GM21619 (cell line): ENCODE results near the gene DEFB132.

Experiments used
- ATAC-seq: cut with Tn5 transposase; IDR thresholded peaks from one replicate; pipeline ENCODE4 v1.9.1; 2021; ENCODE audit not compliant: unreplicated experiment

DEFB132 gene

GRCh38 chr20:297098-297924 is 39.8 kb downstream of the DEFB132 start, which contains the start of gene ZCCHC3:
Gene ZCCHC3 (plus strand): TSS chr20:297570. CDS start chr20:297587, 17 bp downstream.
- ATAC-seq: peak; percentile 77

- peak; percentile 22 for ATAC-seq
These were observed 40.6 kb downstream of the DEFB132 start for GRCh38 chr20:297925-298775.

GRCh38 chr20:298776-299391 is 41.4 kb downstream of the DEFB132 start:
- ATAC-seq: no peak

- ATAC-seq: no peak
These were observed 42.9 kb downstream of the DEFB132 start for GRCh38 chr20:300345-300990.

- no peak for ATAC-seq
These were observed 44.6 kb downstream of the DEFB132 start for GRCh38 chr20:301886-302848.

- ATAC-seq: no peak
These were observed 48.2 kb downstream of the DEFB132 start for GRCh38 chr20:305745-306144.

- ATAC-seq: no peak
These were observed 51.0 kb downstream of the DEFB132 start for GRCh38 chr20:308427-309038.

- ATAC-seq: no peak
These were observed 51.8 kb downstream of the DEFB132 start for GRCh38 chr20:309306-309840.

- ATAC-seq: peak; percentile 99
These were observed 52.5 kb downstream of the DEFB132 start for GRCh38 chr20:309841-310644.

- no peak for ATAC-seq
These were observed 53.1 kb downstream of the DEFB132 start for GRCh38 chr20:310645-311044.
